ENCODE measurements around the gene RNFT1.
A peak's percentile ranks its signal among the peaks of the same experiment; 100 is the strongest.
"Not testable (repeated sequence)": the region's sequence is repeated elsewhere in the genome, so short reads cannot be mapped to it uniquely, and the experiment has no call there.

The RNFT1 gene, protein sequence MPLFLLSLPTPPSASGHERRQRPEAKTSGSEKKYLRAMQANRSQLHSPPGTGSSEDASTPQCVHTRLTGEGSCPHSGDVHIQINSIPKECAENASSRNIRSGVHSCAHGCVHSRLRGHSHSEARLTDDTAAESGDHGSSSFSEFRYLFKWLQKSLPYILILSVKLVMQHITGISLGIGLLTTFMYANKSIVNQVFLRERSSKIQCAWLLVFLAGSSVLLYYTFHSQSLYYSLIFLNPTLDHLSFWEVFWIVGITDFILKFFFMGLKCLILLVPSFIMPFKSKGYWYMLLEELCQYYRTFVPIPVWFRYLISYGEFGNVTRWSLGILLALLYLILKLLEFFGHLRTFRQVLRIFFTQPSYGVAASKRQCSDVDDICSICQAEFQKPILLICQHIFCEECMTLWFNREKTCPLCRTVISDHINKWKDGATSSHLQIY

DNA sequence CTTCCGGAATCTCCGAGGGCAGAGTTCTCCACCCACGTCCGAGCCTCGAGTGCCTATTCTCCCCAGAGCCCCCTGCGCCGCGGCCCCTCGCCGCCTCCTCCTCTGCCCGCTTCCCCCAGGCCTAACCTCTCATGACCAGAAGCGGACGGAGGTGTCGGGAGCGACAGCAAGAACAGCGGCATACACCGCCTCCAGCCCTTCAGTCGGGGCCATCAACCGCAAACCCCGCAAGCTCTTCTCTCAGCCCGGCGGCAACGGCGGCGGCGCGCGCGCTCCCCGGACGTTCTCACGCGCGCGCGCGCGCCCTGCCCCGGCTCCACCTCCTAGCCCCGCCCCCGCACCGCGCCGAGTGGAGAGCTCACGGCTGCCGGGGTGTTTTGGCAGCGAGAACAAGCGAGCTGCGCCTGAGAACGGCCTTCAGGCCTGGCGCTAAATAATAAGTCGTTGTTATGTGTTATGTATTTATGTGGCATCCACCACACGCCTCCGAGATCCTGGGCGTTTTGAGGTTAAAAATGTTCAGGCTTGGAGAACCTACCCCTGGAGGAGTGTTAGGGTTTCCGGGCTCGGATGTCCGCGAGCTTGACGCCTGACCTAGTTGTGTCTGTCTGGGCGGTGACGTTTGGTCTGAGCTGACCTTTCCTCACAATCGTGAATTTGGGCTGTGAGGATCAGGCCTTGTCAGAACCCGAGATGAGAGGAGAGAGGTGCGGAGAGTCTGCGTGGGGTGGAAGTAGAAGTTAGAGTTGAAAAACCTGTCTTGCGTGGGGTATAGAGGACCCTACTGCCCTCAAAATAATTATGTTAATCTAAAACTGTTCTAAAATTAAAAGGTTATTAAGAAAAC is at the start of gene RNFT1:
Gene RNFT1 (minus strand): TSS at position 259 of the 847 bp plus-strand sequence. CDS start 77 bp downstream, at position 182.
- FAIRE-seq = peak; percentile 95
- peak; percentile 94 for DNase-seq (ENCODE audit: insufficient read length, low spot score)

DNA sequence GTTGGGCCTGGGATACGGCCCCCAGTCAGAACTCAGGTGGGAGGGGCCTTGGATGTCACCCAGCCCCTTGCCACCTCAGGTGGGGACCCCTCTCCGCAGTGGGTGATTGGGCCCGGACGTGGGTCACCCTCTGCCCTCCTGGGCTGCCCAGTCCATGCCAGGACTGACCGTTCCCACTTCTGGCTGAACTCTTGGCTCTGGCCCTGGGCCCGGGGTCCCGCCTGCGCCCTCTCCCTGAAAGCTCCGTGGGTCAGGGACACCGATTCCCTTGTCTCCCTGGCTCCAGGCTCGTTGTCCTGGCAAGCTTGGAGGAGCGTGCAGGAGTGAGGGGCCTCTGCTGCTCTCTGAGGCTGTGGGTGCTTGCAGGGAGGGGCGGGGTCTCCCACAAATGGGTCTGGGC is 44.8 kb upstream of the RNFT1 start:
- FAIRE-seq; DNase-seq (ENCODE audit: insufficient read length, low spot score): not testable (repeated sequence)

DNA sequence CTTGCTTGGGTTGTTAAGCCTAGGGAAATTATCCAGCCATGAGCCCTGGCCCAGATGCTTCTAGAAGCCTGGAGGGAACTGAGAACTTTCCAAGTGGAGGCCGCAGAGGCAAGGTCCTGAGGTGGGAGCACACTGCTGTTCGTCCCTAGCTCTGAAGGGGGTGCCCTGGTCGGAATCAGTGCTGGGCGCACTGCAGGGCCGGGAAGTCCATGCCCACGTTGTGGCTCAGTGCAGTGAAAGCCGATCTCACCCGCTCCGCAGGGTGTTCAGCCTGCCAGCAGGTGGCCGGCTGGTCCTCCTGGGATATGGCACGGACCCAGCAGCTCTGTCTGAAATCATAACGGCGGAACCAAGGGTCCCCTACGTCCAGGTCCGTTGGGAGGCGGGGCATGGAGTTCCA is 43.8 kb upstream of the RNFT1 start:
- not testable (repeated sequence) for DNase-seq (ENCODE audit: insufficient read length, low spot score)
- FAIRE-seq = peak; percentile 54

DNA sequence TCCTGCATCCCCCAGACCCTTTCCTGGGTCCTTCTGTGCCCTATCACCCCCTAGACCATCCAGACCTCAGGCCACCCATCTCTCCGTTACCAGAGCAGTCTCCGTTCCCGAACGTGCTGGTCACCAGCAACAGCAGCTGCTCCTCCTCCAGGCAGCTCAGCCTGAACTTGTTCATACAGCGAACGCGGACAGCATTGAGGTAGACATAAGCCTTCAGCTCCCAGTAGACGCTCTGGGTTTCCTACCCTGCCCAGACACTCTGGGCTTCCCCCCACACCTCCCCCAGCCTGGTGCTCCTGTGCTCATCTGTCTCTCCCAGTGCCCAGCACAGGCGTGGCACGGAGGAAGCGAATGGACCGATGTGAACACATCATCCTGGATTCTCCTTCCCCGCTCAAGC is 41.6 kb upstream of the RNFT1 start:
- no peak for DNase-seq (ENCODE audit: insufficient read length, low spot score)
- no peak for FAIRE-seq

DNA sequence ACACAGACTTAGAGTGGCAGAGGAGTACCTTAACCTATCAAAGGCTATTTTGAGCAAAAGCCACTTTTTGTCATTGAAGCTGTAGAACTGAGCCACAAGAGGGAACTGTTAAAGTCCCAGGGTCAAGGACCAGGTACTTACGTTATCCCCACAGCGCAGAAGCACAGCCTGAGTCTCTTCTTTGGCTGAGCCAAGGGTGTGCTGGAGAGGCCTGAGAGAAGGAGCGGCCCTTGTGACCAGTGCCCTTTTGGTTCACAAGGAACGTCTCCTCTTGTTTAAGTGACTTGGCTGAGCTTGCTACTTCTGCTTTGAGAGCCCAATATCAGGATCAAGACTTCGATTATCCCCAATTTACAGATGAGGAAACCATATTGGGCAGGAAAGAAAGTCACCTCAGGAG is 40.0 kb upstream of the RNFT1 start:
- FAIRE-seq; DNase-seq (ENCODE audit: insufficient read length, low spot score): not testable (repeated sequence)

DNA sequence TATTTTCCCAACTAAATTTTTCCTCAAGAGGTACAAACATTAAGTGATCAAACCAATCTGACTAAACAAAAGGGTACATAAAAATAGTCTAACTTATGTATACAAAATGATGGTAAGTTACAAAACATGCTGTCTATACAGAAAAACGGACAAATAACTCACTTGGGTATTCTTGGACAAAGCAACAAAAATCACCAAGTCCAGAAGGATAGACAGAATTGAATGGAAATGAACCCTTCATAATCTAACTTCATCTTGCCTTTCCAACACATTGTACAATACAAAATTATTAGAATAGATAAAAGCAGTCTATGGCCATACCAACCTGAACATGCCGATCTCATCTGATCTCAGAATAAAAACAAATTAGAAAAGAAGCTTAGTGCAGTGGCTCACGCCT is 37.9 kb upstream of the RNFT1 start:
- not testable (repeated sequence) for DNase-seq (ENCODE audit: insufficient read length, low spot score); FAIRE-seq

DNA sequence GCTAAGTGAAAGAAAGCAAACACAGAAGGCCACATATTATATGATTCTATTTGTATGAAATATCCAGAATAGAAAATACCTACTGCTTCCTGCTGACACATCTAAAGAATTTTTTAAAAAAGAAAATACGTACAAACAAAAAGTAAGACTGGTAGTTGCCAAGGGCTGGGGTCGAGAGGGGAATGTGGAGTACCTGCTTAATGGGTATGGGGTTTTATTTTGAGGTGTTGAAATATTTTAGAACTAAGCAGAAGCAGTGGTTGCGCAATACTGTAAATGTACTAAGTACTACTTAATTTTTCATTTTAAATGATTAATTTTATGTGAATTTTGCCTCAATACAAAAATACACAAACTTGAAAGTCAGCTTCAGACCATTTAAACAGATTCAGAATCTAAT is 32.1 kb upstream of the RNFT1 start:
- not testable (repeated sequence) for DNase-seq (ENCODE audit: insufficient read length, low spot score)
- FAIRE-seq = peak; percentile 4

DNA sequence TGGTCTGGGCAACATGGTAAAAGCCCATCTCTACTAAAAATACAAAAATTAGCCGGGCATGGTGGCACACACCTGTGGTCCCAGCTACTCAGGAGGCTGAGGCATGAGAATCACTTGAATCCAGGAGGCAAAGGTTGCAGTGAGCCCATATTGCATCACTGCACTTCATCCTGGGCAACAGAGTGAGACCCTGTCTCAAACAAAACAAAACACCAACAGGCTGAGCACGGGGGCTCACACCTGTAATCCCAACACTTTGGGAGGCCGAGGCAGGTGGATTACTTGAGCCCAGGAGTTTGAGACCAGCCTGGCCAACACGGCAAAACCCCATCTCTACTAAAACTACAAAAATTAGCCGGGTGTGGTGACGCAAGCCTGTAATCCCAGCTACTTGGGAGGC is 10.6 kb upstream of the RNFT1 start:
- not testable (repeated sequence) for FAIRE-seq; DNase-seq (ENCODE audit: insufficient read length, low spot score)

DNA sequence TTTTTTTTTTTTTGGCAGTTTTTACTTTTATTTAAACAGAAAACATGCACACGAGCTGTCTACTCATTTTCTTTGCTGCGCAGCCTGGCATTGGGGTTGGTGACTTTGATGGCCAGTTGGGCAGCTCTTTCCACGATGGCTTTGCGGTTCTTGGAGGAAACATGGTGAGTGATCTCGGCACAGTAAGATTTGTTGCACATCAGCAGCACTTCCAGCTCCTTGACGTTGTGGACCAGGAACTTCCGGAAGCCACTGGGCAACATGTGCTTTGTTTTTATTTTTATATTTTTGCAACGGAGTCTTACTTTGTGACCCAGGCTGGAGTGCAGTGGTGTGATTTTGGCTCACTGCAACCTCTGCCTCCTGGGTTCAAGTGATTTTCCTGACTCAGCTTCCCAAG is 8.9 kb upstream of the RNFT1 start:
- FAIRE-seq = not testable (repeated sequence)

DNA sequence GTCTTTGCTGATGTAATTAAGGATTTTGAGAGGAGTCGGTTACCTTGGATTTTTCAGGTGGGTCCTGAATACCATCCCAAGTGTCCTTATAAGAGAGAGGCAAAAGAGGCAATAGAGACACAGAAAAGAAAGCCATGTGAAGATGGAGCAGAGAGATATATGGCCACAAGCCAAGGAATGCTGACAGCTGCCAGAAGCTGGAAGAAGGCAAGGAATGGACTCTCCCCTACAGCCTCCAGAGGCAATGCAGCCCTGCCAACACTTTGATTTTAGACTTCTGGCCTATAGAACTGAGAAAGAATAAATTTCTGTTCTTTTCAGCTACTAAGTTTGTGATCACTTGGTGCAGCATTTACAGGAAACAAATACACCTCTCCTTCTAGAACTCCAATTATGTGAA is 8.2 kb upstream of the RNFT1 start:
- DNase-seq (ENCODE audit: insufficient read length, low spot score) (no peak), FAIRE-seq (no peak)

More for the DNA sequence above, 8.9 kb upstream of the RNFT1 start:
- DNase-seq (ENCODE audit: insufficient read length, low spot score) = not testable (repeated sequence)

DNA sequence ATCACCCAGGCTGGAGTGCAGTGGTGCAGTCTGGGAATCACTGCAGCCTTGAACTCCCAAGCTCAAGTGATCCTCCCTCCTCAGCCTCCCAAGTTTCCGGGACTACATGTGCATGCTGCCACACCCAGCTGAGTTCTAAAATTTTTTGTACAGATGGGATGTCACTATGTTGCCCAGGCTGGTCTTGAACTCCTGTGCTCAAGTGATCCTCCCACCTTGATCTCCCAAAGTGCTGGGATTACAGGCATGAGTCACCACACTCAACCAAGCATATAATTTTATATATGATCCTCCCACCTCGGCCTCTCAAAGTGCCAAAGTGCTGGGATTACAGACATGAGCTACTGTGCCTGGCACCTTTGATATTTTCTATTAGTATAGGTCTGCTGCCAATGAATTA is 7.2 kb upstream of the RNFT1 start:
- DNase-seq (ENCODE audit: insufficient read length, low spot score); FAIRE-seq: not testable (repeated sequence)

DNA sequence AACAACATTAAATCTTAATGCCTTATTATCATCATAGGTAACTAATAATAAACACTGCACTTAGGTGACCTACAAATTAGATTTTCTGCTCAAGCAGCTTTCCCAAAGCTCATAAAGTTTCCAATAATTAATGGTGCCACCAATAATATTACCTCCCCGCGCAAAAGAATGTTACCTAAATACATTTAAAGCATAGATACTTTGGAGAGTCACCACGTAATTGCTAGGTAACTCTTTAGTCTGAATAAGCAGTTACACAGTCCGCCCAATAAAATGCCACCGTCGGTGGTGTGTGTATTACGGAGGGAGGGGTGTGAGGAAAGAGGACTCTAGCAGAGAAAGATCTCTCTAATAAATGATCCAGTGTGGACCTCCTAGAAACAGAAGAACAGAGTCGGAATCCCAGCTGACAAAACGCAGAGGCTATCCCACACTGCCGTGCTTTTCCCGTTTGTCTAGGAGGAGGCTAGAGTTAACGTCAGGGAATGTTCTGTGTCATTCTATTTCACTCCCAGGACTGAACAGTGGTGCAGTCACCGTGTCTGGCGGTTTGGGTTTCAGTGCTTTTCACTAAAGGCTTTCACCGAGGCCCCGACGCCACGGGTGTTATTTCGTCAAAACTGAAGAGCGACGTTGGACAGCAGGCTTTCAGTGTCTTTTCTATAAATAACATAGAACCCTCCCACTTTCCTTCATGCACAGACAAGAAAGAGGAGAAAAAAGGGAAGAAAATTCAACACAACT is 630 bp downstream of the RNFT1 start:
- DNase-seq (ENCODE audit: insufficient read length, low spot score) = peak; percentile 53
- peak; percentile 82 for FAIRE-seq

DNA sequence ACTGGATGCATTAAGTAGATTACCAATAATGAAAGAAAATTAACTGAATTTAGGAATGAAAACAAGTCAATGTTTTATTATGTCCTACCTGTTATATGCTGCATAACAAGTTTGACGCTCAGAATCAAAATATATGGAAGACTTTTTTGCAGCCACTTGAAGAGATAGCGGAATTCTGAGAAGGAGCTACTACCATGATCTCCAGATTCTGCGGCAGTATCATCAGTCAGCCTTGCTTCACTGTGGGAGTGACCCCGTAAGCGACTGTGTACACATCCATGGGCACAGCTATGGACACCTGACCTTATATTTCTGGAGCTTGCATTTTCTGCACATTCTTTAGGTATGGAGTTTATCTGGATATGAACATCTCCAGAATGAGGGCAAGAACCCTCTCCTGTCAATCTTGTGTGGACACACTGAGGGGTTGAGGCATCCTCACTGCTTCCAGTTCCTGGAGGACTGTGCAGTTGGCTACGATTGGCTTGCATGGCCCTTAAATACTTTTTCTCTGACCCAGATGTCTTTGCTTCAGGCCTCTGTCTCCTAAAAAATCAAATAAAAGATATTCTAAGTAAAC is 1.7 kb downstream of the RNFT1 start:
- no peak for FAIRE-seq

DNA sequence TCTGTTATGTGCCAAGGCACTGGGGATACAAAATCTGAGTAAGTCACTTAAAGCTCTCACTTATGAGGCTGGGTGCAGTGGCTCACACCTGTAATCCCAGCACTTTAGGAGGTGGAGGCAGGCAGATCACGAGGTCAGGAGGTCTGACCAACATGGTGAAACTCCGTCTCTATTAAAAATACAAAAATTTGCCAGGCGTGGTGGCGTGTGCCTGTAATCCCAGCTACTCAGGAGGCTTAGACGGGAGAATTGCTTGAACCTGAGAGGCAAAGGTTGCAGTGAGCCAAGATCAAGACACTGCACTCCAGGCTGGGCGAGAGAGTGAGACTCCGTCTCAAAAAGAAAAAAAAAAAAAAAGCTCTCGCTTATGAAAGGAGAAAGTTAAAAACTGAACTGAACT is 5.0 kb downstream of the RNFT1 start:
- FAIRE-seq = not testable (repeated sequence)

More for the DNA sequence above, 1.7 kb downstream of the RNFT1 start:
- no peak for DNase-seq (ENCODE audit: insufficient read length, low spot score)

DNA sequence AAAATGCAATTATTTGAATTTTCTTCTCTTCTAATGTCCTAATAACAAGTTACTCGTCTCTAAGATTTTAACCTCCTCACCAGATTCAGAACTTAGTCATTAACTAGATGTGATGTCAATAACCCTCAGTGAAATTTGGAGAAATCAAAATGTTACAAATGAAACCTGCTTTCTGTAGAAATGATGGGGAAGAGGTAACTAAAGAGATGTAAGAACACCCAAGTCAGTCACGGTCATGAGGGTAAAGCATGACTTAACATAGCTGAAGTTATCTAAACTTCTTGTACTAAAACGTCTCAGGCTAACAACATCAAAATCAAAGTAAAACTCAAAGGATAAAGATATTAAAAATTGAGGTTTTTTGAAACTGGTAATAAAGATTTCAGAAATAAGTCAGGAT is 9.7 kb downstream of the RNFT1 start:
- FAIRE-seq (peak; percentile 23), DNase-seq (ENCODE audit: insufficient read length, low spot score) (no peak)

More for the DNA sequence above, 5.0 kb downstream of the RNFT1 start:
- DNase-seq (ENCODE audit: insufficient read length, low spot score) = not testable (repeated sequence)

DNA sequence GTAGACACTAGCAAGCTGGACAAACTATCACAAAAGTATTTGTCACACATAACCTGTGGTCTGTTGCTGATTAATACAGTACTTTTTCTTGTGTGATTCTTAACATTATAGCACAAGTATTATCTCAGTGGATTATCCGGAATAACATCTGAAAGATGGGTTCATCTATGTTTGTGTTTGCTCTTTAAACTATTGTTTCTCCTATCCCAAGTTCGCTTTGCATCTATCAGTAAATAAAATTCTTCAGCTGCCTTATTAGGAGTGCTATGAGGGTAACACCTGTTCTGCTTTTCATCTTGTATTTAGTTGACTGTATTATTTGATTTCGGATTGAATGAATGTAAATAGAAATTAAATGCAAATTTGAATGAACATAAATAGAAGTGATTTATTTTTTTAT is 14.5 kb downstream of the RNFT1 start:
- FAIRE-seq = no peak
- DNase-seq (ENCODE audit: insufficient read length, low spot score) = no peak

DNA sequence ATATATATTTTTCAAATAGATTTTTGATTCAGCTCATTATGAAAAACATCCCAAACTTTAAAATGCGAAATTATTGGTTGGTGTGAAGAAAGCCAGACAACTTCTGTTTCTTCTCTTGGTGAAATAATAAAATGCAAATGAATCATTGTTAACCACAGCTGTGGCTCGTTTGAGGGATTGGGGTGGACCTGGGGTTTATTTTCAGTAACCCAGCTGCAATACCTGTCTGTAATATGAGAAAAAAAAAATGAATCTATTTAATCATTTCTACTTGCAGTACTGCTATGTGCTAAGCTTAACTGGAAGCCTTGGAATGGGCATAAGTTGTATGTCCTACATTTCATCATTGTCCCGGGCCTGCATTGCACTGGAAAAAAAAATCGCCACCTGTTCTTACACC is 17.2 kb downstream of the RNFT1 start:
- peak; percentile 44 for FAIRE-seq
- not testable (repeated sequence) for DNase-seq (ENCODE audit: insufficient read length, low spot score)

DNA sequence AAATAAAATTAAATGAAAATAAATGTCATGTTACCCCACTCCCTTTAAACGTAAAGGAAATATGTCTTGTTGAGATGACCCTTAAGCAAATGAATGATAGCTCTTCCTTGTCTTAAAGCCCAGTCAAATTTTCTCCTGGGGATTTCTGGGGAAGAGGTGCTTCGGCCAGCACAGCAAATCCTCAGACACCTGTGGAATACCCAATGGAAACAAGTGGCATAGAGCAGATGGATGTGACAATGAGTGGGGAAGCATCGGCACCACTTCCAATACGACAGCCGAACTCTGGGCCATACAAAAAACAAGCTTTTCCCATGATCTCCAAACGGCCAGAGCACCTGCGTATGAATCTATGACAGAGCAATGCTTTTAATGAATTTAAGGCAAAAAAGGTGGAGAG is 18.1 kb downstream of the RNFT1 start:
- FAIRE-seq; DNase-seq (ENCODE audit: insufficient read length, low spot score): not testable (repeated sequence)

DNA sequence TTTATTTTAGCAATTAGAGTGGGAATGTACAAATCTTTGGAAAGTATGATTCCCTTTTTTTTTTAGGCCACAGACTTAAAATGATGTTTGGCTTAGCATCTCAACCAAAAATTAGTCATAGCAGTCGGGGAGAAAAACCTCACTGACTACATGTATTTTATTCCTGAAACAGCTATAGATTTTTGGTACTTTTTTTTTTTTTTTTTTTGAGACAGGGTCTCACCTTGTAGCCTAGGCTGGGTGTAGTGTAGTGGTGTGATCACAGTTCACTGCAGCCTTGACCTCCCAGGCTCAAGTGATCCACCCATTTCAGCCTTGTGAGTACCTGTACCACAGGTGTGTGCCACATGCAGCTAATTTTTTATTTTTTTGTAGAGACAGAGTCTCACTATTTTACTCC is 23.4 kb downstream of the RNFT1 start:
- DNase-seq (ENCODE audit: insufficient read length, low spot score) = no peak
- no peak for FAIRE-seq

DNA sequence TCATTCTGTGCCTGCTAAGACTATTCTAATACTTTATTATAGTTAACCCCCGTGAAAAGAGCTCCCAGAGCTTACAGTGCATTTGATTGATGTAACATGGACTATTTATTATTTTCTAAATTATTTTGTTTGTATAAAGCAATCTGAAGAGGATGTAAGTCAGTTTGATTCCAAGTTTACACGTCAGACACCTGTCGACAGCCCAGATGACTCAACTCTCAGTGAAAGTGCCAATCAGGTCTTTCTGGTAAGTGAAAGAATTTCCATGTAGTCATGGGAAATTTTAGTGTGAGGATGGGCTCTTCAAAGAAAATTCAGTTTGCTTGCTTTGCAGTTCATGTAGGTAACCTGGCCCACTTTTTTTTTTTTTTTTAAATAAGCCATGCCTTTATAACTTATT is 23.8 kb downstream of the RNFT1 start:
- FAIRE-seq; DNase-seq (ENCODE audit: insufficient read length, low spot score): not testable (repeated sequence)
